H7 (cell line): Measurements from ENCODE around the gene ABL1. TPM values are rescaled to one million over a fixed set of nuclear protein-coding genes. Genes with fewer than 3 reads are reported as not detected.

ENCODE experiments used
- DNase-seq: peaks from one replicate; pipeline ENCODE4 v3.0.0; 2012
- H3K27me3 ChIP-seq: 2 replicates; pipeline ENCODE4 v1.6.0; 2011; ENCODE audit warnings: mild to moderate bottlenecking, low read length; ENCODE audit not compliant: control insufficient read depth, insufficient read depth
- H3K36me3 ChIP-seq: replicated peaks from 2 replicates; pipeline ENCODE4 v1.5.1; 2011; ENCODE audit warnings: low read length; ENCODE audit not compliant: control insufficient read depth, insufficient read depth
- H3K4me3 ChIP-seq: 2 replicates; pipeline ENCODE4 v1.5.1; 2011; ENCODE audit warnings: low read depth, mild to moderate bottlenecking, control low read depth, low read length, moderate library complexity; ENCODE audit not compliant: insufficient read depth
- total RNA-seq: library from RNA; depleted of rRNA; stranded (reverse); fragments of >200 nt; shearing (Covaris generic); gene quantifications from 2 replicates; pipeline ENCODE4 v1.2.3, GENCODE V29; 2014

ABL1 gene
- total RNA-seq, 1 experiment from 2014 or later = 57.6 TPM

- H3K36me3 ChIP-seq = no peaks in the 10 kb centered on the region
- no peak overlapping the region for H3K4me3 ChIP-seq
- DNase-seq = no peak
- no peaks in the 10 kb centered on the region for H3K27me3 ChIP-seq
Measured at GRCh38 chr9:130922893-130923610, 88.0 kb downstream of the ABL1 start.

DNA sequence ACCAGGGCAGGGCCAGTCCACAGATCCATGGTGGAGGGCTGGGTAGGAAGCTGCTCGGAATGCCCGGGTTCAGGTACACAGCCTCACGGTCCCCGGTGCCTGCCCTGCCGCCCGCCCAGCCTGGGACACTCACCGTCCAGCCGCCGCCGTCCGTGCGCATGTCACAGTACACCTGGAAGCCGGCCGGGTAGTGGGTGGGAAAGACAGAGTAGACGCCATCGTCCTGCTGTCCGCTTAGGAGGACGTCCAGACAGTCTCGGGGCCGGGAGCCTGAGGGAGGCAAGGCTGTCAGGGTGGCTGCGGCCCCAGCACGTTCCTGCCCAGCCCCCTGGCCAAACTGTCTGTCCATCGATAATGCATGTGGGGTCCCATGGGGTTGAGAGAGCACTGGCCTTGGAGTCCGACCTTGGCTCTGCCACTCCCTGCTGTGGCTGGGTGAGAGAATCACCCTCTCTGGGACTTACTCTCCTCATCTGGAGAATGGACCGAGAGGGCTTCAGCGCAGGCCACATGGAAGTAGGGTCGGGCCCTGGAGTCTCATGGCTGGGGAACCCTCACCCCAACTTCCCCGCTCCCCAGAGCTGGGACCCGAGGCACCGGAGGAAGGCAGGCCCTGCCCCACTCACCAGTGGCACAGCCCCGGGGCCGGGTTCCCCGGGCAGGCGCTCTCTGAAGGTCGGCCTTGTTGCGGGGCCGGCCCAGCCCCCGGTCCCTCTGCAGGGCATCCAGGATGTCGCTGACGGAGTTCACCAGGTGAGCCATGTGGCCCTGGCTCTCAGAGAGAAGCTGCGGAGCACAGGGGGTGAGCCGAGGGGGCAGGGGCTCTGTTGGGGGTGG is 88.8 kb downstream of the ABL1 start:
- no peaks in the 10 kb centered on the region for H3K27me3 ChIP-seq
- H3K4me3 ChIP-seq = no peak overlapping the region
- H3K36me3 ChIP-seq = no peaks in the 10 kb centered on the region

DNA sequence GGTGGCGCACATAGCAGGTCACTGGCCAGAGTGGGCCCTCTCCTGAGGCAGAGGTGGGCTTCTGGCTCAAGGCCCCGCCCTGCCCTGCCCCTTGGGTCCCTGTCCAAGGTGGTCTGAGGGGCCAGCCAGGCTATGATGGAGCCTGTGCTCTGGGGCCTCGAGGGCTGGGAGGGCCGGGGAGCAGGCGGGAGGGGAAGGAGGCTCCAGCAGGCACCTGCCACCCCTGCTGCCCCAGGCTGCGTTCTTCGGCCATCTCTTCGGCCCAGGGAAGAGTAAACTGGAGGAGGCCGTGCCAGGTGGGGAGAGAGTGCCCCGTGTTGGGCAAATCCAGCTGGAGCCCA is 89.4 kb downstream of the ABL1 start:
- H3K36me3 ChIP-seq = no peaks in the 10 kb centered on the region
- no peaks in the 10 kb centered on the region for H3K27me3 ChIP-seq
- no peak overlapping the region for H3K4me3 ChIP-seq
- DNase-seq = no peak

More for the DNA sequence above, 88.8 kb downstream of the ABL1 start:
- DNase-seq = peak; percentile 85

GRCh38 chr9:130925050-130925678 is 90.1 kb downstream of the ABL1 start:
- no peaks in the 10 kb centered on the region for H3K36me3 ChIP-seq
- DNase-seq = no peak
- H3K27me3 ChIP-seq = no peaks in the 10 kb centered on the region
- H3K4me3 ChIP-seq = no peak overlapping the region

DNA sequence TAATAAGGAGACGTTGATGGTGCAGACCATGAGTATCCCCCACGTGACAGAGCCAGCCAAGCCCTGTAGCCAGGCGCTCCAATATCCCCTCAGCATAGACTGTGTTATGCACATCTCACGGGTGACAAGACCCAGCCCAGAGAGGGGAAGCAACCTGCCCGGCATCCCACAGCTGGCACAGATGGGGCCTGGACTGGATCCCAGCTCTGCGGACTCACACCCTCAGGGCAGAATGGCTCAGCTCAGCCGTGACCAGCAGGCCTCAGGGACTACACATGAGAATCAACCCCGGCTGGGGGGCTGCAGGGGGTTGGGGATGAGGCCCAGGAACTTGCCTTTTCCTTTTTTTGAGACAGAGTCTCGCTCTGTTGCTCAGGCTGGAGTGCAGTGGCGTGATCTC is 92.3 kb downstream of the ABL1 start:
- no peak for DNase-seq
- Histone ChIP-seq H3K27me3 (no peaks in the 10 kb centered on the region), H3K36me3 (no peaks in the 10 kb centered on the region), H3K4me3 (no peak overlapping the region)

- Histone ChIP-seq H3K27me3 (no peaks in the 10 kb centered on the region; the same call in 1 of the 2 replicates), H3K36me3 (no peaks in the 10 kb centered on the region), H3K4me3 (no peak overlapping the region)
- DNase-seq = no peak
Measured at GRCh38 chr9:130927995-130928900, 93.2 kb downstream of the ABL1 start.

DNA sequence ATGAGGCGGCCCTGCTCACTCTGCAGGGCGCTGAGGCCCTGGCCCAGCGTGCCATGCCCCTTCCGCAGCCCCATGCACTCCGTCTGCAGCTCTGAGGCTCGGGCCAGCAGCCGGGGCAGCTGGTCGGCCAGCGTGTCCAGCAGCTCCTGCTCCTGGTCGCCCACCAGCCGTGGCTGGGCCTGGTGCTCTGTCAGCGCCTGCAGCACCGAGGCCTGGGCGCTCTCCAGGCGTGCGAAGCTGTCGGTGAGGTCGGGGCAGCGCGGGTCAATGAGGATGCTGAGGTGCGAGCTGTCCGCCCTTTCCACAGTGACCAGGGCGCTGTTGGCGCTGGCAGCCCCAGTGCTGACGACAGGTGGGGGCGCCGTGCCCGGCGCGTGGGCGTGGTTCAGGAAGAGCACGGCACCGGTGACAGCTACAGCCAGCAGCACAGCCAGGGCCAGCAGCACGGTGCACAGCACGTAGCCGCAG is 94.6 kb downstream of the ABL1 start:
- Histone ChIP-seq H3K36me3 (no peaks in the 10 kb centered on the region), H3K27me3 (no peaks in the 10 kb centered on the region; the same call in 1 of the 2 replicates), H3K4me3 (no peak overlapping the region)
- peak; percentile 62 for DNase-seq

GRCh38 chr9:130930132-130930803 is 95.2 kb downstream of the ABL1 start:
- no peak overlapping the region for H3K4me3 ChIP-seq
- H3K27me3 ChIP-seq = no peaks in the 10 kb centered on the region; the same call in 1 of the 2 replicates
- no peaks in the 10 kb centered on the region for H3K36me3 ChIP-seq

DNA sequence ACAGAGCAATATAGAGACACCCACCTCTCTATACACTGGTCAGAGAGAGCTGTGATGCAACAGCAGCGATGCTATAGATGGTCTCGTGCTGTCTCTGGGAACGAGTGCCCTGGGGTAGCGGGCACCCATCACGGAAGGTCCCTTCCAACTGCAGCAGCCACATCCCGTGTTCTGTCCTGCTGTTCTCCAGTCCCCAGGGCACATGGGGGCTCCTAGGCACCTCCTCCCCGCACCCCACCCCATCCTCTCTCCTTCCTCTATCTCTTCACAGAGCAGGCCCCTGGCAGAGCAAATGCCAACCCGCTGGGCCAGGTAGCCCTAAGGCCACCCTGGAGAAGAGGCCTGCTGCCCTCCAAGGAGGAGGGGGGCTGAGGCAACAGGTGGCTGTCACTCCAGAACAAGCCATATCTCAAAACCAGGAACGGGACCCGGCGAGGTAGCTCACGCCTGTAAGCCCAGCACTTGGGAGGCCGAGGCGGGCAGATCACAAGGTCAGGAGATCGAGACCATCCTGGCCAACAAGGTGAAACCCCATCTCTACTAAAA is 95.8 kb downstream of the ABL1 start:
- no peaks in the 10 kb centered on the region for H3K36me3 ChIP-seq
- peak; percentile 42 for DNase-seq
- no peak overlapping the region for H3K4me3 ChIP-seq
- no peaks in the 10 kb centered on the region; the same call in 1 of the 2 replicates for H3K27me3 ChIP-seq

More at GRCh38 chr9:130930132-130930803, 95.2 kb downstream of the ABL1 start:
- DNase-seq = peak; percentile 56

DNA sequence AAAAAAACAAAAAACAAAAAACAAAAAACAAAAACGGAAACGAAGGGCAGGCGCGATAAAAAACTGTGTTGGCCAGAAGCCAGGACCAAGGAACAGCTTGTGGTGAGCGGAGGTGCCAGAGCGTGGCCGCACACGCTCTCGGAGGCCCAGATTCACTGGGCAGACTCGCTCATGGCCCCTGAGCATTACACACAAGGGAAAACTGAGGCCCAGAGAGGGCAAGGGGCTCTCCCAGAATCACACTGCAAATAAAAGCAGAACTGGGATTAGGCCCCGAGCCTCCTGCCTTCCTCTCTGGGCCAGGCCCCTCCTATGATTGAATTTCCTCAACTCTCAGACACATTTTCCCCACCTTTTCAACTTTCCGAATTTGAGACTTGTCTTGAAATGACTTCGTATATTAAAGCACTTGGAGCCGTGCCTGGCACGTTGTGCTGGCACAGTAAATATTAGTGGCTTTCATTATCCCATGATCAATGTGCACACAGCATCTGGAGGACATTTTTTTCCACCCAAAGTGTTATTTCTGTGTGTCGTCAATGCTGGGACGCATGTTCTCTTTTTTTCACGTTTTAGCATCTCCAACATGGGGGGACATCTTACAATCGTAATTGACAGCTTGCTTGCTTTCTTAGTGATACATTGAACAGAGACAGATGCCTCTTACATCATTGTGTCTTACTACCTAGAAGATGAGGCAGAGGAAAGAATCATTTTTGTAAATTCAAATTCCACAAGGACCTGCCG is 96.6 kb downstream of the ABL1 start:
- no peaks in the 10 kb centered on the region for H3K36me3 ChIP-seq
- DNase-seq = no peak
- H3K27me3 ChIP-seq = no peaks in the 10 kb centered on the region; the same call in 1 of the 2 replicates
- H3K4me3 ChIP-seq = no peak overlapping the region

- H3K4me3 ChIP-seq = no peak overlapping the region; the same call in 1 of the 2 replicates
- peaks cover 3% of the 10 kb centered on the region for H3K27me3 ChIP-seq
- peak; percentile 87 for DNase-seq
- no peaks in the 10 kb centered on the region for H3K36me3 ChIP-seq
Measured at GRCh38 chr9:130932255-130933079, 97.4 kb downstream of the ABL1 start.
